ENCODE data around the gene TMEM106B.

TMEM106B gene

DNA sequence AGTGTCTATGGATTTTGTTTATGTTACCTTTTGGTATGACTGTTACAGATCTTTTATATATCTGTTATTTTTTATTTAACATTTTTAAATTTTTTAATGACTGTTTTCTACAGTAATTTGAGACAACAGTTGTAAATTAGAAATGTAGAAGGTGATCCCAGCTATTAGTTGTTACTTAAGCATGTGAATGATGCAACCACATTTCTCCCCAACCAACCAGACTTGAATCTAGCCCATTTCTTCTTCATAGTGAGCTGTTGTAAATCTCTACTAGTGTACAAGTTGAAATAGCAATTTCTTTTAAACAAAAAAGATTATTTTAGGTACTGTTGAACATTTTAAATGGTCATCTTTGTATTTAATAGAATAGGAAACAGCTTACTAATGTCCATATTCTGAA, 18.0 kb downstream of the TMEM106B start:
- peak; percentile 3 for DNase-seq

DNA sequence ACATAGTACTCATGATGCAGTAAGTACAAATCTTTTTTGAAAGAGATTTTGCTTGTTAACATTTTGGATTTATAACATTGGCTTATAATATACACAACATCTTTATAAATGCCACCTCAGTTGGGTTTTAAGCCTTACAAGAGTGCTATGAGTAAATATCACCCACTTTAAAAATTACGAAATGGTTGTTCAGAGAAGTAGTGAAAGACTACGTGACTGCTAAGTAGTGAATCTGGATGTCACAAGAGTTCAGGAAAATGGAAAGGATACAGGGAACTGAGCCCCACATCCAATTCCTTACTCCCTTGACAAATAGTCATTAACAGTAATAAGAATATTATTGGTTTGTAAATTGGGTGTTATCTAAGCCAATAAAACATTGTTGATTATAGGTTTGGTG, 20.0 kb downstream of the TMEM106B start:
- DNase-seq: no peak

DNA sequence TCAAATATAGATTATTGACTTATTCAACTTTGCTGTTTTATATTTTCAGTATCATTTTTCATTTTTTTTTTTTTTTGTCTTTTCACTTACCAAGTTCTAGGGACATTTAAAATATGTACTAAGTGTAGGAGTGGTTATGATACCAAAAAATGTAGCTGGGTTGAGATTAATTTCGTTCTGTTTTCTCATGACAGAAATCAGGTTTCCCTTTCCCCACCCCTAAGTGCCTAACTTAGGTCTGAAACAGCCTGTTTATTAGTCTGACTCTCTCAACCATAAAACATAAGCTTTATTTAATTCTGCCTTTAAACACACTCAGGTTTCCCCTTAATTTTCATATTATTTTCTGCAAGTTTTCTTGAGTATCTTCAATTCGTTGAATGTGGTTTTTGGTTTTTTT, 22.1 kb downstream of the TMEM106B start:
- DNase-seq: no peak

DNA sequence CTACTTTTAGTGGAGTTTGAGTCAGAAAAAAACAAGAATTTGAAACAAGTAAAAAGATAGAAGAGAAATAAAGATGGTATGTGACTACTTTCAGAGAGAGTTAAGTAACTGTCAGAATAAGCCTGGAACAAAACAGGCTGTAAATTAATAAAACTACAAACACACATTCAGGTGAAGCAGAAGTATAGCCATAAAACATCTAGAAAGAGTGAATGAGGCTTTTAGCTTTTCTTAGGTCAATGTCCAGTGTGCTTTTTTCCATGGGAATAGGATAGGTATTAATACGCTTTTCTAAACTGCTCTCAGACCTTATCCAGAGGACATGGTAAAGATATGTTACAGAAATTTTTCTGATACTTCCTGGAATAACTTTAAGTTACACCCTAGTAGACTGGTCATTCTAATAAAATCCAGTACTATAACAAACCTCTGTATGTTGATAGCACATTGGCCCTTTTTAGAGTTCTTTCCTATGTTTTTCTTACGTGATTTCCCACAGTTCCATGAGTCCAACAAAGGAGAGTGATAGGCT, 23.3 kb downstream of the TMEM106B start:
- DNase-seq: no peak

DNA sequence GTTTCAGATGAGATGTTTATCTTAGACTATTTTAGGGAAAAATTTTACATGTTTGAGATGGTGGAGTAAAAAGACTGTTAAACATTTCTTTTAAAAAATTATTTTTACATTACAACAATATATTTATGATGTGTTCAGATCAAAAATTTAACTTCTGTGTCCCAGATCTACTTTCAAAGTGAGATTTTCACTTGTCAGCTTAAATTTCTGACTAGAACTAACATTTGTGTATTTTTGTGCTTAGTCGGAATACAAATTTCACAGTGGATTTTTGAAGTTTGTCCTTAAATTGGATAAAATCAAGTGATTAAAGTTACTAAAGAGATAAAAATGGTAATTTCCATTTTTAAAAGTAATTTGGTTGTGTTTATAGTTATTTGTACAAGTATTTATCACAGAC, 24.9 kb downstream of the TMEM106B start:
- DNase-seq: no peak

DNA sequence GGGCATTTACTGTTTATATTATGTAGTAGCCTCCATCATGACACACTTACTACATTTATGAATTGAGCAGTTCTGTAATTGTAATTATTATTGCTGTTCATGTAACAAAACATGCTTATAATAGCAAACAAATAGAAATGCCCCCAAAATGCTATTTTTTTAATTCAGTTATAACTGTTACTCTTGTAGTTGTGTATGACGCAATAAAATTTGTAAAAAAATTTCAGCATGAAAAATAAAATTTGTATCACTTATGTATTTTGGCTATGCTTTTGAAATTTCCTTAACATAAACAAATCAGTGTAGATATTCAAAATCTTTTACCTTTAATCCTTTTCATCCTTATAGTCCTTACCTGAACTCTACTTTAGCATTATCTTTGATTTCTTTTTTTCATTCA, 25.9 kb downstream of the TMEM106B start:
- DNase-seq: no peak

DNA sequence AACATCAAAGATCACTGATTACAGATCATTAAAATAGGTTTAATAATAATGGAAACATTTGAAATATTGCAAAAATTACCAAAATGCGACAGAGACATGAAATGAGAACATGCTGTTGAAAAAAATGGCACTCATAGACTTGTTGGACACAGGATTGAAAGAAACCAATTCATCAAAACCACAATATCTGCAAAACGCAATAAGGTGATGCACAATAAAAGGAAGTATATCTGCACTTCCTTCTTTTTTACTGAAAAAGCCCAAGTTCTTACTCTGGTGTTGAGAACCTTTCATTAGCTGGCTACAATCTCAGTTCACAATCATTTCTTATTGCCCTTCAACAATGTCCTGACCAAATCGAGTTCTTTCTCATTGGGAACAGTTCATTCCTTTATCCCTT, 28.7 kb downstream of the TMEM106B start:
- no peak for DNase-seq

DNA sequence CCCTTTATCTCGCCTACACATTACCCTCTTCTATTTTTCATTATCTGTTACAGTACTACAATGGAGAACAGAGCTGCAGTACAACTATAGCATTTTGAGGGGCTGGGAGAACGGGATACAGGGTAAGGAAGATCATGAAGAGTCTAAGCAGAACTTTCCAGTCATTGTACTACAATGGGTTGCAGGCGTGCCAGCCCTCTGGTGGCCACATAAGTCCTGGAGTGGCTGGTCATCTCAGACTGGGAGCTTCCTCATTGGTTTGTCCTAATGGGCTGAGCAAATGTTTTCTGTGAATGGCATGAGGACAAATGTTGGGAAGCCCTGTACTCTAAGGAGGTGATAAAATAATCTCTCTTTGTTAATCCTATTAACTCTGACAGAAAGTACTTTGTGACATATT, 33.0 kb downstream of the TMEM106B start:
- peak; percentile 29 for DNase-seq

DNA sequence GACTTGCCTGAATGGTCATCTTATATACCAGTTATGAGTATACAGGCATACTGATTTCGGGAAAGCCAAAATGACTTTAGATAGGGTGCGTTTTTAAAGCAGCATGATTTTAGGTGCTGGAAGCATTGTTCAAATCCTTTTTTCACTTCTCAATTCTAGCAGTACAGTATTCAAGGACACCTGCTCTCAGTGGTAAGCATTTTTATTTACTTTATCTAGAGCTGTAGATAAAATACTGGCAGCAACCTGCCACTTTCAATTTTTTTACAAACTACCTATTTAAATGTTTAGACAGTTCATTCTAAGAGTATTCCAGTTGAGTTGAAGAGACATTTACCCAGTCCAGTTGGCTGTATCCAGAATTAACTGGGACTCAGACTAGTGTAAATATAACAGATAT, 33.6 kb downstream of the TMEM106B start:
- no peak for DNase-seq

DNA sequence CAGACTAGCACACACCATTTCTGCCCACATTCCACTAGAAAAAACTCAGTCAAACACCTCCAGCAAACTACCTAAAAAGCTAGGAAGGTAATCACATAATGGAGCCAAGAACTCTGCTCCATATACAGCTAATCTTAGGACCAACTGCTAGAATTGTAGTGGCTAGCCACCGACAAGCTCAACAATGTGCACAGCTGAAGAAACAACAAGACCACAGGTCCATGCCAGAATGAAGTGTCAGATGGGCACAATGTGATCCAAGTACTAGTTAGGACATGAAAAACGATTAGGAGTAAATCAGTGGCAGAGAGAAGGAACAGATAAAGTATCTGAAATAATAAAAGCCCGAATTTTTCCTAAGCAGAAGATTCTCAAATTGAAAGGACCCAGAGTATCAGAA, 38.6 kb downstream of the TMEM106B start:
- DNase-seq: no peak

DNA sequence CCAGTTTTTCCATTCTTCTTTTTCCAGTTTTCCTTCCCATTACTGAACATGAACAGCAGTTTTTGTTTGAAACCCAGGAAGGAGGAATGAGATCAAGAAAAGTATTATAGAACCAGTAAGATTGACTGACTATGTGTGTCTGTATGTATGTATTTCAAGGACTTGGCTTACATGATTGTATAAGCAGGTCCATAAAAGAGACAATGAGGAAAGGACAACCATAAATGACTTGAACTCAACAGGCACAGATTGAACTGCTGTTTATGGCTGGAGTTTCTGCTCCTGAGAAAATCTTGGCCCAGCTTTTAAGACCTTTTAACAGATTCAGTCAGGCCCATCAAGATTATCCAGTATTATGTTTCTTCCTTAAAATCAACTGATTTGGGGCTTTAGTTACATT, 39.1 kb downstream of the TMEM106B start:
- DNase-seq: no peak

DNA sequence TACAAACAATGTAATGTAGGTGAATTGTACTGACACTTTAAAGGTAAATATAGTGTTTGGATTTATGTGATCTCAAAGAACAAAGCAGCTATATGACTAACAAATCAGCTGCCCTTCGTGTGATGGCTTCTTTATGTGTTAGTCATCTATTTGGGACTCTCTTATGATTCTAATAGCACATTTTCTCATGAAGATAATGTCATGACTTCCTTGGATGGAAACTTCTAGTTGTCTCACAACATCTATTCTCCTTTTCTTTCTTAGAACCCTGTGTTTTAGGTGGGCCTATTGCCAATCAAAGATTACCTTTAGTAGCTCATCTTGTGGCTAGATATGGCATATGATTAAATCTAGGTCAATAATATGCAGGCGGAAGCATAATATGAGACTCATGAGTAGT, 45.0 kb downstream of the TMEM106B start:
- DNase-seq: peak; percentile 13

DNA sequence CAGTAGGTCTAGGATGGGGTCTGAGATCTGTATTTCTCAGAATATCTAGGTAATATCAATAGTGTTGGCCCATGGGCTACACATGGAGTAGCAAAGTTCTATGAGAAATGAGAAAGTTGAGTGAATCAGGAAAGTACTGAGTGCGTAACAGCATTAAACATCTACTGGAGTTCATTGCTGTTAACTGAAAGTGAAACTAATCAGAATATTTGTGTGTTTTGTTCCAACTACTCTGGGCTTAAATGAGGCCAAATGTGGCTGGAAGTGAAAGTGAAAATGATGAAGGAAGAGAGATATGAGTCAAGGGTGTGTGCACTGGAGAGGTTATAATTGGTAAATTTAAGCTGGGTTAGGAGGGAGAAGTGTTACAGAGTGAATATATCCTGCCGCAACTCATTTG, 46.5 kb downstream of the TMEM106B start:
- DNase-seq: peak; percentile 40

DNA sequence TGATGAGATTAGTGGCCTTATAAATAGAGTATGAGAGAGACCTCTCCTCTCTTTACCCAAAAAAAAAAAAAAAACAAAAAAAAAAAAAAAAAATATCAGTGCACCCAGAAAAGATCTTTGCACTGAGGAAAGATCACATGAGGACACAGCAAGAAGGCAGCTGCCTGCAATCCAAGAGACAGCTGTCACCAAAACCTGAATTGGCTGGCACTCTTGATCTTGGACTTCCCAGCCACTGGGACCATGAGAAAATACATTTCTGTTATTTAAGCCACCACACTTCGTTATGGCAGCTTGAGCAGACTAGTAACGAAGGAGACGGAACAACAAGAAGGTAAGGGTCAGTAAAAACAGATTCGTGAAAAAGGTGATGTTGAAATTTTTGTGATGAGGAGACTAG, 47.0 kb downstream of the TMEM106B start:
- DNase-seq: no peak

DNA sequence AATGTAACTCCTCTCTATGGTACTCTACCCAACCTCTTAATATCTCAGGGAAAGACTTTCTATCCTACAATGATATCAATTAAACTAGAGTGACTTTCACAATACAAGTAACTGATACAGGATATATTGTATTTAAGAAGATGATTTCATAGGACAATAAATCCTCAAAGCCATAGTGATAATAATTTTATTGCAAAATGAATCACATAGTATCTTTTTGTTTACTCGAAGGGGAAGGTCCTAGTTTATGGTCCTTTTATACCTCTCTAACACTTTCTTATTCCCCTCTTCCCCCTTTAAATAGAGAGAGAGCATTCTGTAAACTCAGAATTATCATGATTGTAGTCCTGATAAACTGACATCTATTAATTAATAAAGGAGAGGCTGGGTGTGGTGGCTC, 56.4 kb downstream of the TMEM106B start:
- DNase-seq: no peak

DNA sequence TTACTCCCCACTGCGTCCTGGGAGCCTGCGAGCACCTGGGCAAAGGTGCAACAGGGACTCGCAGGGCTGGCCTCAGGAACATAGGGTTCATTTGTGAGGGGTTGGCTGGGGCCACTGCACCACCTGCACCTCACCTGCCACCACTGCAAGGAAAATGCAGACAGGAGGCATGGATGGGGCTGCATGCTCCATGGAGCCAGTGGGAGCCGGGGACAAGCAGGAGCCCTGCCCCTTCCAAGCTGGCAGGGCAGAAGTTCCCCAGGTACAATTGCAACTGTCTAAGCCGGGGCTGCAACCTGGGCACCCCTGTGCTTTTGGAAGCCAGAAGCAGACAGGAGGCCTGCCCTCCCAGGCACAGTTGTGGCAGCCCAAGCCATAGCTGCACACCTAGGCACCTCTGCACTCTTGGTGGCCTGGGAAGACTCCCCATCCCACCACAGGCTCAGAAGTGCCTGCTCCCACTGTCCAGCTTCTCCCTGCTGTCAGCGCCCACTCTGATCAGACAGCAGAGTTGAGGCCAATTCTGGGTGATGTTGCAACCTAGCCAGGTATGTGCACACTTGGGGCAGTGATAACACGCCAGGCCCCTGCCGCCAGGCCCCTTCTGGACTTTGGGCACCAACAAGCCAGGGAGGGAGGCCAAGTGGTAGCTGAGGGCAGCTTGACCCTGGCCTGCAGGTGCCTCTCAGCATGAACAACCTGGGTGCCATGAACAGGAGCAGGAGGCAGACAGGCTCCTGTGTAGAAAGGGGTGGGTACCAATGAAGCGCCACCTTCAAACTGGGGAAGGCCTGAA, 58.2 kb downstream of the TMEM106B start:
- DNase-seq: no peak

DNA sequence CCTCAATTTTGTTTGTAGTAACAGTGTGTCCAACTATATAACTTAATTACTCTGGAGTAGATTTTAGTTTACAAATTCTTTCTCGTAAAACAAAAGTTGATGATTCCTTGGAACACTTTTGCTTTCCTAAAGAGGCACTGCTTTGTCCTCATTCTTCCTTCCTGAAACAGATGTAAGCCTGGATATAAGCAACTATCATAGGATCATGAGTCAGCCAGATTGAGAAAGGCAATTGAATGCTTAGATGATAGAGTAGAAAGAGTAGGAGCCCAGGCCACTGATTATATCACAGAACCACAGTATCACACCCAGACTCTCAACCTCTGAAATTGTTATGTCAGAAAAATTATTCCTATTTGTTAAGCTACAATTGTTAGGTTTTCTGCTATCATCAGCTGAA, 69.9 kb downstream of the TMEM106B start:
- no peak for DNase-seq

DNA sequence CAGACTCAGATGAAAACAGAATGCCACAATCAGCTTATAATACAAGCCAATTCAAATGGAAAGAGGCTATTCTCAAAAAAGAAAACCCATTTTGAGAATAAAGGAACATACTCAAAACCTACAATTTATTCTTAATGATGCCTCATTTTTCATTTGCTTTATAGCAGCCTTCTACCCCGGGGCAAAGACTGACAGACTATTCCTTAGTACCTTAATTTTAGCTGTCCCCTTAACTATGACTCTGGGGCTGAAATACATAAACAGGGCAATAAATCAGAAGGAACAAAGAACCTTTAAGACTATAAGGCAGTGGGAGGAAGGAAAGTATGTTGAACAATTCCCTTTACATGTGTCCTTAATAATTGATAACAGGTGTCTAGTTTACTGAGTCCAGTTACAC, 76.8 kb downstream of the TMEM106B start:
- DNase-seq: no peak

DNA sequence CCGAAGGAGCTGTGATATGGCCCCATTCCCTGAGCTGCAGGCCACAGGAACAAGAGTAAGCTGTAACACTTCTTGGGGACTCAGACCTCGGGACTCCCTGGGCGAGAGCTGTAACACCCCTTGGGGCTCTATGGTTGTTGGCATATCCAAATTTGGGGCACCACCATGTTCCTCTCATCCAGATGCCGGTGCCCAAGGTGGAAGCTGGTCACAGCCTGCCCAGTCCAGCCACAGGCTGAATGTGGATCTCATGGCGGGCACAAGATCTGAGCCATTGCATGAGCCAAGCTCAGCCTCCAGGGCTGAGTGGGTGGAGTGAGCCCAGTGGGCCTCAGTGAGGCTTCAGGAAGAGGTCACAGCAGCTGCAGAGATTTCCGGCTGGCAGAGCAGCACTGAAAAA, 78.9 kb downstream of the TMEM106B start:
- no peak for DNase-seq

DNA sequence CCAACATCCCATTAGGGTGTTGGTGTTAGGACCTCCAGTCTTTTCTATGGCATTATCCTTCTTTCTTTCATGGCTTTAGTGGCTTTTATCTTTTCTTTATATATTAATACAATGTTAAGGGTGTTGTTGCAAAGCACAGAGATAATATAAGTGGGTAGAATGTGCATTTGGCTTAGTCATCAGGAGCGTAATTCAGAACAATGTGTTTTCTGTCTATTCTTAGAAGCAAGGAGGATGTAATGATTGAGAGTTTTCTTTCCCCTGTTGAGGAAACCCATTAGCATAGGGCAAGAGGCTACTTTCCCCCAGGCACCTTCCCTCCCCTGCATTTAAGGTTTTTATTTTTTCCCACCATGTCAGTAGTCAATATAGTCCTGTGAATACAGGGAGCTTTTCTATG, 79.7 kb downstream of the TMEM106B start:
- DNase-seq: no peak

DNA sequence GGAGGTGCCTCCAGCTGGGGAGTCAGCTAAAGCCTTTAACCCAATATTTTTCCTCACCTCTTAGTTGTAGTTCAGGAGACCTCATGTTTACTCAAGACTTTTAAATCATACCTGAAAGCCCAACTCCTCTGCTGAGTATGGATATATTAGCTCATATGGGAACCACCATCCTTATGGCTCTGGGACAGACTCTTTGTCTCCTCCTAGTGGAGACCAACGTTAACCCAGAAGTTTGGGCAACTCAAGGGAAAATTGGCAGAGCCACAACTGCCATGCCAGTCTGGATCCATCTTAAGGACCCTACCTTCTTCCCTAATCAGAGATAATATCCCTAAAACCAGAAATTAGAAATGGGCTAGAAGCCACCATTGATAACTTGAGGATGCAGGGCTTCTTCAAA, 80.8 kb downstream of the TMEM106B start:
- peak; percentile 7 for DNase-seq

All from EL (cell line).